Measurements from ENCODE around the gene DCAF15.

- no peak for TF ChIP-seq CTCF (IDR thresholded peaks at IDR 0.05)
- TF ChIP-seq POLR2A (IDR thresholded peaks at IDR 0.05), result no peak
Measured at GRCh38 chr19:13964776-13965175, 12.5 kb downstream of the DCAF15 start.

Data from esophagus squamous epithelium (tissue), 4 donors.